ENCODE measurements around the gene PFKP.
"Not testable (repeated sequence)": the region's sequence is repeated elsewhere in the genome, so short reads cannot be mapped to it uniquely, and the experiment has no call there.

The PFKP gene

DNA sequence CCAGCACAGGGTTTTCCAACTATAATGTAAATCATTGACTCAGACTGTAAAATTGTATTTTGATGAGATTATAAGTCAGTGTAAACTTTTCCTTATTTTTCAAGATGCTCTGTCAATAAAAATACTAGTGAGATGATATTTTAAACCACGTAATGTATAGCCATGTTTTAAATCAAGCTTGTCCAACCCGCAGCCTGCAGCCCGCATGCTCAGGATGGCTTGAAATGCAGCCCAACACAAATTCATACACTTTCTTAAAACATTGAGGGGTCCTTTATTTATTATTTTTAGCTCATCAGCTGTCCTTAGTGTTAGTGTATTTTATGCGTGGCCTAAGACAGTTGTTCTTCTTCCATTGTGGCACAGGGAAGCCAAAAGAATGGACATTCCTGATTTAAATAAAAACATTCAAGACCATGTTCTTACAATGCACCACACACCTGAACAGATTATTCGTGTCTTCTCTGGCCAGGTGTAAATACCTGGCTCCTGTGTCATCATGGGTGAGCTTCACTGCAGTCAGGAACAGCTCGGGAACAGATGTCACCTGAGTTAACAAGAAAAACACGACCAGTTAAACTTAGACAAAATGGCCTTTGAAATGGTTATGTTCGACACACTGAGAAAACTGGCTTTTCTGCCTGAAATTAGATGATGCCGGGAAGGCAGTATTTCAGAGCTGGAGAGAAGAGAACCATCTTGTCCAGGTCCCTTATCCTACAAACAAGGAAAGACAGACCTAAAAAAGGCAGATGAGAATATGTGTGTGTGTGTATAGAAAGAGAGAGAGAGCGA is 99.3 kb downstream of the PFKP start:
- H3K27ac ChIP-seq (ENCODE audit: low read depth in 2 of 2, low read length in 2 of 2), result no peak overlapping the region
- H3K9me3 ChIP-seq (ENCODE audit: control insufficient read depth in 2 of 2, low read length in 2 of 2), result no peaks in the 10 kb centered on the region
- peaks cover 57 to 70% of the 10 kb centered on the region in 2 donors for H3K36me3 ChIP-seq (ENCODE audit: control insufficient read depth in 2 of 2, insufficient read depth in 2 of 2, low read length in 2 of 2)
- H3K4me1 ChIP-seq (ENCODE audit: control insufficient read depth in 2 of 2, insufficient read depth in 2 of 2, low read length in 2 of 2), result peaks cover 5% of the 10 kb centered on the region in 2 donors
- no peaks in the 10 kb centered on the region for H3K27me3 ChIP-seq (ENCODE audit: control insufficient read depth in 2 of 2, insufficient read depth in 2 of 2, low read length in 2 of 2)
- no peak overlapping the region for H3K9ac ChIP-seq (ENCODE audit: low read depth in 1 of 2, low read length in 2 of 2)
- H3K4me3 ChIP-seq (ENCODE audit: low read length in 2 of 2), result no peak overlapping the region

DNA sequence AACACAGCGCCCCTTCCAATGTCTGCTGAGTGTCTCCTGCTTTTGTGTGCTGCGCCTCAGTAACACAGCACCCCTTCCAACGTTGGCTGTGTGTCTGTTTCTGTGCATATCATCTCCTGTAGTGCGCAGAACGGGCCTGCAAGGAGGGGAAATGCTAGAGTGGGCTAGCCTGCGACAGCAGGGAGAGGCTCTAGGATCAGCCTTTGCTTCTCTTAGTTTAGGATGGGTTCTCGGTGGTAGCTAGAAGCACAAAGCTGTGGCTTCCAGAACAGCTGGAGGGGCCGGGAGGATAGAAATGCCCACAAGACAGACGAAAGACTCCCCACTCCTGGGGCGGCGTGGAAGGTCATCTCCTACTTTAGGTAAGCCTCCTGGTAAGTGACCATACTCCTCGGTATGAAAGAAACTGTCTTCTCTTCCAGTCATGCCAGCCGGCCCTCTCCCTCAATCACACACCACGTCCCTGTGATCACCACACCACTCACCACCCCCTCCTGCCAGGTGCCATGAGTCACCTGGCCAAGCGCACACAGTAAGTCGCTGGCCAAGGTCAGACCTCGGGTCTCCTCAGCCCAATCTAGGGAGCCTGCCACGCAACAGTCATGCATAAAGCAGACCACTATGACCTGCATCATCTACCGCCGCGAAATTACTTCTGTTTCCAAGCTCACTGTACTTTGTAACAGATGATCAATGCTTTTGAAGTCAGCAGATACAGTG is 100.4 kb downstream of the PFKP start:
- no peak overlapping the region for H3K9ac ChIP-seq (ENCODE audit: low read depth in 1 of 2, low read length in 2 of 2)
- no peaks in the 10 kb centered on the region for H3K27me3 ChIP-seq (ENCODE audit: control insufficient read depth in 2 of 2, insufficient read depth in 2 of 2, low read length in 2 of 2)
- no peak overlapping the region for H3K4me3 ChIP-seq (ENCODE audit: low read length in 2 of 2)
- peaks cover 52 to 65% of the 10 kb centered on the region in 2 donors for H3K36me3 ChIP-seq (ENCODE audit: control insufficient read depth in 2 of 2, insufficient read depth in 2 of 2, low read length in 2 of 2)
- H3K27ac ChIP-seq (ENCODE audit: low read depth in 2 of 2, low read length in 2 of 2), result no peak overlapping the region
- peaks cover 5 to 6% of the 10 kb centered on the region in 2 donors for H3K4me1 ChIP-seq (ENCODE audit: control insufficient read depth in 2 of 2, insufficient read depth in 2 of 2, low read length in 2 of 2)
- H3K9me3 ChIP-seq (ENCODE audit: control insufficient read depth in 2 of 2, low read length in 2 of 2), result no peaks in the 10 kb centered on the region

DNA sequence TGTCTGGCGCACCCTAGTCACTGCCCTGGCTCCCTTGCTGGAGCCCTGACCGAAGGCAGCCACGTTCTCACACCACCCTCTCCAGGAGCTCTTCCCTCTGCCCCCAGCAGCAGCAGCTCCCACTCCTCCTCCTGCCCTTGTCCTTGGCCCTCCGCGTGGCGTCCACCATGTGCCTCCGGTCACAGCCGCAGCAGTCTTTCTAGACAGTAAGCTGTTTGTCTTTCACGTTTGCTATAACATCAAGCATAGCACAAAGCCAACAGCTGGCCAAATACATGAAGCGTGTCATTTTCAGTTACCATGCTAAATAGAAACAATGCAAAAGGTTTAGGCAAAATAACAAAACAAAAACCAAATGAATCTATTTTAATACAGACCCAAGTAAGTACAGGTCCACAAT is 101.9 kb downstream of the PFKP start:
- H3K9me3 ChIP-seq (ENCODE audit: control insufficient read depth in 2 of 2, low read length in 2 of 2), result no peaks in the 10 kb centered on the region
- peaks cover 5 to 8% of the 10 kb centered on the region in 2 donors for H3K4me1 ChIP-seq (ENCODE audit: control insufficient read depth in 2 of 2, insufficient read depth in 2 of 2, low read length in 2 of 2)
- no peak overlapping the region for H3K27ac ChIP-seq (ENCODE audit: low read depth in 2 of 2, low read length in 2 of 2)
- H3K36me3 ChIP-seq (ENCODE audit: control insufficient read depth in 2 of 2, insufficient read depth in 2 of 2, low read length in 2 of 2), result peaks cover 40 to 53% of the 10 kb centered on the region in 2 donors
- no peaks in the 10 kb centered on the region for H3K27me3 ChIP-seq (ENCODE audit: control insufficient read depth in 2 of 2, insufficient read depth in 2 of 2, low read length in 2 of 2)
- H3K4me3 ChIP-seq (ENCODE audit: low read length in 2 of 2), result no peak overlapping the region
- H3K9ac ChIP-seq (ENCODE audit: low read depth in 1 of 2, low read length in 2 of 2), result no peak overlapping the region

DNA sequence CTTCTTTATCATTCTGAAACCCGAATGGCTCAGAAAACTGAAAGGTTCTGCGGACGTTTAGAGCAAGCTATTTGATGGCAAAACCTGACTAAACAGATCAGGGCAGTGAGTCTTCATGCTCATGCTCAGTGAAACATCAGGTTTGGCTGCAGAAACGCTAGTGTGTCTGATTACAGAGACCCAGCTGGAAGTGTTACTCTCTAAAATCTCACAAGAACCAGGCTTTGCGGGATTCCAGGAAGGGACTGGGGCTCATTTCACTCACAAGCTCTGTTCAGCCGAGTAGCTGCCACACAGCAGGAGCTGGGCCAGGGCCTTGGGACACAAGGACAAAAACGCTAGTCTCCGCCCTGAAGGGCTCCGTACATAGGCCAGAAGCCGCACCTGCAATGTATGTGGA is 102.3 kb downstream of the PFKP start:
- Histone ChIP-seq H3K36me3 (ENCODE audit: control insufficient read depth in 2 of 2, insufficient read depth in 2 of 2, low read length in 2 of 2) (peaks cover 36 to 49% of the 10 kb centered on the region in 2 donors), H3K4me3 (ENCODE audit: low read length in 2 of 2) (no peak overlapping the region), H3K4me1 (ENCODE audit: control insufficient read depth in 2 of 2, insufficient read depth in 2 of 2, low read length in 2 of 2) (peaks cover 5 to 8% of the 10 kb centered on the region in 2 donors), H3K27me3 (ENCODE audit: control insufficient read depth in 2 of 2, insufficient read depth in 2 of 2, low read length in 2 of 2) (no peaks in the 10 kb centered on the region), H3K27ac (ENCODE audit: low read depth in 2 of 2, low read length in 2 of 2) (no peak overlapping the region), H3K9me3 (ENCODE audit: control insufficient read depth in 2 of 2, low read length in 2 of 2) (no peaks in the 10 kb centered on the region), H3K9ac (ENCODE audit: low read depth in 1 of 2, low read length in 2 of 2) (no peak overlapping the region)

DNA sequence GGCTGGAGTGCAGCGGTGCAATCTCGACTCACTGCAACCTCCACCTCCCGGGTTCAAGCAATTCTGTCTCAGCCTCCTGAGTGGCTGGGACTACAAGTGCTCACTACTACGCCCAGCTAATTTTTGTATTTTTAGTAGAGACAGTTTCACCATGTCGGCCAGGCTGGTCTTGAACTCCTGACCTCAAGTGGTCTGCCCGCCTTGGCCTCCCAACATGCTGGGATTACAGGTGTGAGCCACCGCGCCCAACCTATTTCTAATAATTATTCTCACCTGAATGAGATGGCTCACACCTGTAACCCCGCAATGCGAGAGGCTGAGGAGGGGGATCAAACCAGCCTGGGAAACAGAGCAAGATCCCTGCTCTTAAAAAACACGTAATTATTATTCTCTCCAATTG is 104.1 kb downstream of the PFKP start:
- not testable (repeated sequence) for H3K27me3 ChIP-seq (ENCODE audit: control insufficient read depth in 2 of 2, insufficient read depth in 2 of 2, low read length in 2 of 2); H3K9me3 ChIP-seq (ENCODE audit: control insufficient read depth in 2 of 2, low read length in 2 of 2); H3K4me1 ChIP-seq (ENCODE audit: control insufficient read depth in 2 of 2, insufficient read depth in 2 of 2, low read length in 2 of 2); H3K27ac ChIP-seq (ENCODE audit: low read depth in 2 of 2, low read length in 2 of 2)
- Histone ChIP-seq H3K36me3 (ENCODE audit: control insufficient read depth in 2 of 2, insufficient read depth in 2 of 2, low read length in 2 of 2) (peaks cover 18 to 31% of the 10 kb centered on the region in 2 donors), H3K4me3 (ENCODE audit: low read length in 2 of 2) (peak overlapping the region; percentile 85 to 90), H3K9ac (ENCODE audit: low read depth in 1 of 2, low read length in 2 of 2) (peak overlapping the region in 1 of 2 donors; percentile 87)

DNA sequence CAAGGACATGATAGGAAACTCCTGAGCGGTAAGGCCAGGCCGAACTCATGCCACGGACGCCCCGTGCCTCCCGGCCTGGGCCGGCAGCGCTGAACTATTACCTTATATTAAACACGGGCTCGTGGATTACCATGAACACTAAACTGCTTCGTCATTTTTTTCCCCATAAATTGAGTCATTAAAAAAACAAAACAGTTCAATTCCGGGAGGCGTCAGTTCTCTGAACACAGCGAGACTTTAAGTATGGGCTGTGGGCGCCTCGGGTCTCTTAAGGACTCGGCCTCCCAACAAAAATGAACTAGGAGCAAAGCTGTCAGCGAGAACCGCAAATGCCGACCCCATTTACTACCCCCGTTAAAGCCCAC is 104.7 kb downstream of the PFKP start:
- Histone ChIP-seq H3K27me3 (ENCODE audit: control insufficient read depth in 2 of 2, insufficient read depth in 2 of 2, low read length in 2 of 2) (no peaks in the 10 kb centered on the region), H3K27ac (ENCODE audit: low read depth in 2 of 2, low read length in 2 of 2) (peak overlapping the region; percentile 88 to 90), H3K9ac (ENCODE audit: low read depth in 1 of 2, low read length in 2 of 2) (peak overlapping the region; percentile 75 to 87), H3K4me3 (ENCODE audit: low read length in 2 of 2) (peak overlapping the region; percentile 85 to 90), H3K9me3 (ENCODE audit: control insufficient read depth in 2 of 2, low read length in 2 of 2) (no peaks in the 10 kb centered on the region), H3K36me3 (ENCODE audit: control insufficient read depth in 2 of 2, insufficient read depth in 2 of 2, low read length in 2 of 2) (peaks cover 13 to 26% of the 10 kb centered on the region in 2 donors), H3K4me1 (ENCODE audit: control insufficient read depth in 2 of 2, insufficient read depth in 2 of 2, low read length in 2 of 2) (peaks cover 5 to 8% of the 10 kb centered on the region in 2 donors)

DNA sequence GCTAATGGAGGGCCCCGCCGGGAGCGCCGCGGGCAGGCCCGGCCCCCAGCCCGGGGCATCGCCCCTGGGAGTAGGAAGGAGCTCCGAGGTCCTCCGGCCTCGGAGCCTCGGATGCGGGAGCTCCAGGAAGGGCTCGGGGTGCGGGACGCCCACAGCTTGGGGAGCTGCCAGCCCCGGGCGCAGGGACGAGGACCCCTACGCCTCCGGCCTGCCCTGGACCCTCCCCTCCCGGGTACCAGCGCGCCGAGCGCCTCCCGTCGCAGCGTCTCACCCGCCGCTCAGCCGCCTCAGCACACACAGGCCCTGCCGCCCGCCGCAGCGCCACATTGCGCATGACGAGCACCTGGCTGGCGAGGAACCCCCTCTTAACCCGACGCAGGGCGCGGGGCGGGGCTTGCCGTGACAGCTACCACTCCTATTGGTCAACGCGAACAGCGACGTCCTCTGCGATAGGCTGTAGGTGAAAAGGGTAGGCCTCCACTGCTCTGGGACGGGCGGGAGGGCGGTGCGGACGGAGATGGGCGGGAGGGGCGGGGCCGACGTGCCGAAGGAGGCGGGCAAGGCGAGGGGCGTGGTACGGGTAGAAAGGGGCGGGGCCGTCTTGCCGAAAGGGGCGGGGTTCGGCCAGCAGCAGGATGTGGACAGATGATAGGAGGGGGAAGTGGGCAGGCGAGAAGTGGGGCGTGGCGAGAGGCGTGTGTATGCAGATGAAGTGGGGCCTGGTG is 105.3 kb downstream of the PFKP start, which contains the start of gene PITRM1:
Gene PITRM1, minus strand, starts transcription at position 337 of the 725 bp plus-strand sequence. Its CDS starts 10 bp downstream, at position 327.
- peak within 1 kb of the TSS; percentile 88 to 90 for H3K27ac ChIP-seq (ENCODE audit: low read depth in 2 of 2, low read length in 2 of 2)
- H3K27me3 ChIP-seq (ENCODE audit: control insufficient read depth in 2 of 2, insufficient read depth in 2 of 2, low read length in 2 of 2), result no peaks in the 10 kb centered on the region
- H3K4me3 ChIP-seq (ENCODE audit: low read length in 2 of 2), result peak within 1 kb of the TSS; percentile 85 to 90
- no peaks in the 10 kb centered on the region for H3K9me3 ChIP-seq (ENCODE audit: control insufficient read depth in 2 of 2, low read length in 2 of 2)
- H3K9ac ChIP-seq (ENCODE audit: low read depth in 1 of 2, low read length in 2 of 2), result peak within 1 kb of the TSS; percentile 75 to 87
- H3K4me1 ChIP-seq (ENCODE audit: control insufficient read depth in 2 of 2, insufficient read depth in 2 of 2, low read length in 2 of 2), result peaks cover 5 to 8% of the 10 kb centered on the region in 2 donors
- H3K36me3 ChIP-seq (ENCODE audit: control insufficient read depth in 2 of 2, insufficient read depth in 2 of 2, low read length in 2 of 2), result peaks cover 9 to 21% of the 10 kb centered on the region in 2 donors

DNA sequence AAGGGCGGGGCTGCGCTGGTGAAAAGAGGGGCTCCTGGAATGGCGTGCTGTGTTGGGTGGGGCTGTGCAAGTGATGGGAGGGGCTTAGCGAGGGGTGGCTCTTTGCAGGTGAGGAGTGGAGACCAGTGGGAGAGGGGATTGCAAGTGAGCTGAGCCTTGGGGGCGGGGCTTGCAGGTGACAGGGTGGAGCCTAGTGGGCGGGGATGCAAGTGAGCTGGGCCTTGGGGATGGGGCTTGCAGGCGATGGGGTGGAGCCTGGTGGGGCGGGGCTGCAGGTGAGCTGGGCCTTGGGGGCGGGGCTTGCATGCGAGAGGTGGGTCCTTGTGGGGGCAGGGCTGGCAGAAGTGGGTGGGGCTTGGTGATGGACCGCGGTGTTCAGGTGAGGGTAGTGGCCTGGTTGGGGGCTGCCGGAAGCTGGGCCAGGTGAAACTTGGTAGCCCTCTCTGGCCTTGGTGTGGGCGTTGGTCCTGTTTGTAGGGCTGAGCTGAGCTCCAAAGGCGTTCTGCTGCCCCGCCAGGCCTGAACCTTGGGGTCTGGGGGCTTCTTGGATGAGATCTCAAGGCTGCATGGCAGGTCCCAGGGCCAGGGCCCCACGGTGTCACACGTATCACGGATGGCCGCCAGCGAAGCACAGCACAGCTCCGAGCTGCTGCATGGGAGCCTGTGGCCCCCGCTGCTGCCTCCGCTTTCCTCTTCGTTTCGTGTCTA is 106.0 kb downstream of the PFKP start:
- peaks cover 4 to 15% of the 10 kb centered on the region in 2 donors for H3K36me3 ChIP-seq (ENCODE audit: control insufficient read depth in 2 of 2, insufficient read depth in 2 of 2, low read length in 2 of 2)
- H3K27ac ChIP-seq (ENCODE audit: low read depth in 2 of 2, low read length in 2 of 2), result peak overlapping the region; percentile 56 to 74
- peak overlapping the region in 1 of 2 donors; percentile 7 for H3K9ac ChIP-seq (ENCODE audit: low read depth in 1 of 2, low read length in 2 of 2)
- H3K4me1 ChIP-seq (ENCODE audit: control insufficient read depth in 2 of 2, insufficient read depth in 2 of 2, low read length in 2 of 2), result peaks cover 5 to 8% of the 10 kb centered on the region in 2 donors
- H3K9me3 ChIP-seq (ENCODE audit: control insufficient read depth in 2 of 2, low read length in 2 of 2), result no peaks in the 10 kb centered on the region
- H3K27me3 ChIP-seq (ENCODE audit: control insufficient read depth in 2 of 2, insufficient read depth in 2 of 2, low read length in 2 of 2), result no peaks in the 10 kb centered on the region
- H3K4me3 ChIP-seq (ENCODE audit: low read length in 2 of 2), result peak overlapping the region; percentile 72 to 74

DNA sequence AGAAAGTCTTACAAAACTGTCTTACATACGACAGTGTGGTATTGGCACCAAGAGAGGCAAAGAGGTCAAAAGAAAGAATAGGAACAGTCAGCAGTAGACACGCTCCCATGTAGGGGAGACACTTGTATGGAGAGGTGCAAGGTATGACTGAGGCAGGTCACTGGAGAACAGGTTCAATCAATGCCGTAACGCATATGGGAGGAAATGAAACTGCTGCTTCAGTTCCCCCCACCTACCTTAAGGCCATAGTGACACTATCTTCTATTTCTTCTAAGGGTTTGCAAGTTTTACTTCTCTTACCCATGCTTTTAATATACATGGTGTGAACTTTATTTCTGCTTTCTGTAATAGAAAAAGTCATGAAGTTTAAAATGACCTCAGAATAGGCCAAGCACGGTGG is 110.7 kb downstream of the PFKP start:
- Histone ChIP-seq H3K9ac (ENCODE audit: low read depth in 1 of 2, low read length in 2 of 2) (no peak overlapping the region), H3K4me1 (ENCODE audit: control insufficient read depth in 2 of 2, insufficient read depth in 2 of 2, low read length in 2 of 2) (peaks cover 0 to 2% of the 10 kb centered on the region in 2 donors), H3K36me3 (ENCODE audit: control insufficient read depth in 2 of 2, insufficient read depth in 2 of 2, low read length in 2 of 2) (no peaks in the 10 kb centered on the region), H3K27ac (ENCODE audit: low read depth in 2 of 2, low read length in 2 of 2) (no peak overlapping the region), H3K4me3 (ENCODE audit: low read length in 2 of 2) (no peak overlapping the region), H3K9me3 (ENCODE audit: control insufficient read depth in 2 of 2, low read length in 2 of 2) (no peaks in the 10 kb centered on the region), H3K27me3 (ENCODE audit: control insufficient read depth in 2 of 2, insufficient read depth in 2 of 2, low read length in 2 of 2) (no peaks in the 10 kb centered on the region)
